Osteoblast (primary cell): ENCODE measurements around the gene FGF1. TPM values are rescaled to one million over a fixed set of nuclear protein-coding genes. Genes with fewer than 3 reads are reported as not detected.

Experiments used
- DNase-seq: peaks from one replicate; pipeline ENCODE4 v3.0.0; 2011; ENCODE audit warnings: low spot score, mixed read lengths; ENCODE audit not compliant: insufficient read length; ENCODE audit errors: missing footprints
- H2AFZ ChIP-seq: 2 replicates; pipeline ENCODE4 v1.6.0; 2011; ENCODE audit warnings: mild to moderate bottlenecking, low read length
- H3K27ac ChIP-seq: 2 replicates; pipeline ENCODE4 v1.5.1; 2011; ENCODE audit warnings: mild to moderate bottlenecking, low read depth, low read length, moderate library complexity
- H3K27me3 ChIP-seq: 2 replicates; pipeline ENCODE4 v1.6.0; 2012; ENCODE audit warnings: mild to moderate bottlenecking, control low read depth, inconsistent platforms, low read length, moderate library complexity; ENCODE audit not compliant: insufficient read depth
- H3K36me3 ChIP-seq: 2 replicates; pipeline ENCODE4 v1.5.1; 2011; ENCODE audit warnings: mild to moderate bottlenecking, low read length, control low read depth, moderate library complexity; ENCODE audit not compliant: insufficient read depth
- H3K4me1 ChIP-seq: 2 replicates; pipeline ENCODE4 v1.5.1; 2011; ENCODE audit warnings: mild to moderate bottlenecking, low read length, control low read depth, moderate library complexity; ENCODE audit not compliant: insufficient read depth
- H3K4me2 ChIP-seq: 2 replicates; pipeline ENCODE4 v1.6.0; 2011; ENCODE audit warnings: mild to moderate bottlenecking, low read length; ENCODE audit not compliant: insufficient read depth
- H3K4me3 ChIP-seq: fragments of 200-600 bp; sonication (generic); 3 replicates; pipeline ENCODE4 v1.5.1; 2012; ENCODE audit warnings: mild to moderate bottlenecking, low read length, inconsistent platforms; ENCODE audit not compliant: insufficient read depth
- H3K79me2 ChIP-seq: 2 replicates; pipeline ENCODE4 v1.6.0; 2012; ENCODE audit warnings: mild to moderate bottlenecking, low read length, control low read depth, inconsistent platforms; ENCODE audit not compliant: insufficient read depth
- H3K9me3 ChIP-seq: 2 replicates; pipeline ENCODE4 v1.5.1; 2011; ENCODE audit warnings: low read depth, low read length, control low read depth
- H4K20me1 ChIP-seq: 2 replicates; pipeline ENCODE4 v1.6.0; 2012; ENCODE audit warnings: mild to moderate bottlenecking, low read length, control low read depth; ENCODE audit not compliant: insufficient read depth
- total RNA-seq: library from RNA; depleted of rRNA; stranded (reverse); fragments of >200 nt; gene quantifications from 2 replicates; pipeline ENCODE4 v1.2.3, GENCODE V29; 2012
- TF ChIP-seq, protein P1 (sequence below): IDR thresholded peaks from 2 replicates; pipeline ENCODE4 v1.5.1; 2011; ENCODE audit warnings: mild to moderate bottlenecking, low read depth, low read length, moderate library complexity; ENCODE audit errors: extremely low read depth

The FGF1 gene
- total RNA-seq, 1 donor, result 4.3 TPM

DNA sequence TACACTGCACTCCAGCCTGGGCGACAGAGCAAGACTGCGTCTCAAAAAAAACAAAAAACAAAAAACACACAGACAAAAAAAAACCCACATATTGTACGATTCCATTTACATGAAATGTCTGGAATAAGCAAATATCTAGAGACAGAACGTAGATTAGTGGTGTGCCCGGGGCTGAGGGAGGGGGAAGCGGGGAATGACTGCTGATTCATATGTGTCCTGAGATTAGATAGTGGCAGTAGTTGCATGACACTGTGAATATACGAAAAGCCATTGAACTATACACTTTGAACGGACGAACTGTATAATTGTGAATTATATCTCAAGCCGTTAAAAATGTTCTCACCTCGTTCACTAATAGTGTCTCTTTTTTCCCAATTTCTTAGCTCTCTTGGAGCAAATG is 23.9 kb downstream of the FGF1 start:
- TF ChIP-seq, protein P1, sequence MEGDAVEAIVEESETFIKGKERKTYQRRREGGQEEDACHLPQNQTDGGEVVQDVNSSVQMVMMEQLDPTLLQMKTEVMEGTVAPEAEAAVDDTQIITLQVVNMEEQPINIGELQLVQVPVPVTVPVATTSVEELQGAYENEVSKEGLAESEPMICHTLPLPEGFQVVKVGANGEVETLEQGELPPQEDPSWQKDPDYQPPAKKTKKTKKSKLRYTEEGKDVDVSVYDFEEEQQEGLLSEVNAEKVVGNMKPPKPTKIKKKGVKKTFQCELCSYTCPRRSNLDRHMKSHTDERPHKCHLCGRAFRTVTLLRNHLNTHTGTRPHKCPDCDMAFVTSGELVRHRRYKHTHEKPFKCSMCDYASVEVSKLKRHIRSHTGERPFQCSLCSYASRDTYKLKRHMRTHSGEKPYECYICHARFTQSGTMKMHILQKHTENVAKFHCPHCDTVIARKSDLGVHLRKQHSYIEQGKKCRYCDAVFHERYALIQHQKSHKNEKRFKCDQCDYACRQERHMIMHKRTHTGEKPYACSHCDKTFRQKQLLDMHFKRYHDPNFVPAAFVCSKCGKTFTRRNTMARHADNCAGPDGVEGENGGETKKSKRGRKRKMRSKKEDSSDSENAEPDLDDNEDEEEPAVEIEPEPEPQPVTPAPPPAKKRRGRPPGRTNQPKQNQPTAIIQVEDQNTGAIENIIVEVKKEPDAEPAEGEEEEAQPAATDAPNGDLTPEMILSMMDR, result no peak
- Histone ChIP-seq H3K4me1 (peaks cover 15% of the 10 kb centered on the region), H3K4me3 (no peak overlapping the region), H3K27ac (no peak overlapping the region), H2AFZ (no peak overlapping the region), H3K36me3 (no peaks in the 10 kb centered on the region), H3K79me2 (no peaks in the 10 kb centered on the region), H3K9me3 (no peaks in the 10 kb centered on the region), H3K4me2 (no peak overlapping the region), H3K27me3 (no peaks in the 10 kb centered on the region), H4K20me1 (no peaks in the 10 kb centered on the region)
- DNase-seq, result no peak

DNA sequence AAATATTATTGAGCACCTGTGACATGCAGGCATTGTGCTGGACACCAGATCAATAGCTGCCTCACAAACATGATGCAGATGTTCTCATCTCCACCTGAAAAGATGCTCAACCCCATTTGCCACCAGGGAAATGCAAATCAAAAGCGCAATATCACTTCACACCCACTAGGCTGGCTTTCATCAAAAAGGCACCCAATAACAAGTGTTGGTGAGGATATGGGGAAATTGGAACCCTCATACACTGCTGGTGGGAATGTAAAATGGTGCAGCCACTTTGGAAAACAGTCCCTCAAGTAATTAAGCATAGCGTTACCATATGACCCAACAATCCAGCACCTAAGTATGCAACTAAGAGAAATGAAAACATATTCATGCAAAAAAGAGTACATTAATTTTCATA is 24.7 kb downstream of the FGF1 start:
- Histone ChIP-seq H3K79me2 (no peaks in the 10 kb centered on the region), H3K4me1 (peaks cover 8% of the 10 kb centered on the region), H2AFZ (no peak overlapping the region), H3K4me3 (no peak overlapping the region), H4K20me1 (no peaks in the 10 kb centered on the region), H3K9me3 (no peaks in the 10 kb centered on the region), H3K36me3 (no peaks in the 10 kb centered on the region), H3K27ac (no peak overlapping the region), H3K27me3 (no peaks in the 10 kb centered on the region), H3K4me2 (no peak overlapping the region)
- no peak for DNase-seq
- TF ChIP-seq, protein P1, result no peak

- Histone ChIP-seq H3K36me3 (no peaks in the 10 kb centered on the region), H4K20me1 (no peaks in the 10 kb centered on the region), H3K4me2 (no peak overlapping the region), H3K4me3 (no peak overlapping the region), H3K79me2 (no peaks in the 10 kb centered on the region), H2AFZ (no peak overlapping the region), H3K4me1 (peaks cover 4% of the 10 kb centered on the region), H3K27me3 (no peaks in the 10 kb centered on the region), H3K9me3 (no peaks in the 10 kb centered on the region), H3K27ac (no peak overlapping the region)
- TF ChIP-seq, protein P1, result no peak
- DNase-seq, result no peak
Observed at GRCh38 chr5:142660731-142661130, 25.2 kb downstream of the FGF1 start.

DNA sequence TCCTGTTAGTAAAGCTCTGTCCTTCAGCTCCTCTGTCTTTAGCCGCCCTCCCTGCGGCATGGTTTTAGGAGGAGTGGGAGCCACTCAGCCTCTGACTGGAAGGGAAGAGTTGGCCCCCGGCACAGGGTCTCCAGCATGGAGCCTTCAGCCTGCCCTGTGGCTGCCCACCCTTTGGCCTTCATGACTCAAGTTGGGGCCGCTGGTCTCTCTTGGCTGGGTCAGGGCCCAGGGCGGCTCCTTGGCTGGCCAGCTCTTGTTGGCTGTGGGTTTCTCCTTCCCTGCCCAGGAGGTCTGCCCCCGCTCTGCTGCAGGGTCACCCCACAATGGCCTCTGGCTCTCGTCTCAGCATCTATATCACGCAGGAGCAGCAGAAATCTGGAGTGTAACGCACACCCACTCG is 25.7 kb downstream of the FGF1 start:
- H3K4me1 ChIP-seq, result peaks cover 4% of the 10 kb centered on the region
- TF ChIP-seq, protein P1, result no peak
- H3K27ac ChIP-seq, result no peak overlapping the region
- H3K36me3 ChIP-seq, result no peaks in the 10 kb centered on the region
- no peaks in the 10 kb centered on the region for H3K79me2 ChIP-seq
- H3K9me3 ChIP-seq, result no peaks in the 10 kb centered on the region
- no peak overlapping the region for H3K4me3 ChIP-seq
- no peak for DNase-seq
- no peak overlapping the region for H3K4me2 ChIP-seq
- no peaks in the 10 kb centered on the region for H3K27me3 ChIP-seq
- no peaks in the 10 kb centered on the region for H4K20me1 ChIP-seq
- no peak overlapping the region for H2AFZ ChIP-seq
